ENCODE data around the gene TPPP2.

GRCh38 chr14:21040370-21040925 lies 10.4 kb downstream of the TPPP2 start:
- TF ChIP-seq EZH2 (IDR thresholded peaks at IDR 0.05; ENCODE audit: low read depth, unreplicated experiment) (no peak), CTCF (conservative IDR thresholded peaks at IDR 0.05; ENCODE audit: low read depth in 2 of 2) (no peak), CREB1 (CRISPR knock-in tag; IDR thresholded peaks at IDR 0.05; ENCODE audit: low read depth) (no peak), REST (IDR thresholded peaks at IDR 0.05; ENCODE audit: unreplicated experiment) (no peak), NANOG (IDR thresholded peaks at IDR 0.05; ENCODE audit: borderline replicate concordance) (no peak), ZNF331 (CRISPR knock-in tag; IDR thresholded peaks at IDR 0.05; ENCODE audit: low read depth) (no peak), EZH2phosphoT487 (IDR thresholded peaks at IDR 0.05; ENCODE audit: unreplicated experiment) (no peak), JUNB (IDR thresholded peaks at IDR 0.05; ENCODE audit: unreplicated experiment) (no peak), POLR2AphosphoS5 (IDR thresholded peaks at IDR 0.05; ENCODE audit: low read depth) (no peak), ETS1 (IDR thresholded peaks at IDR 0.05) (no peak), STAT1 (IDR thresholded peaks at IDR 0.05; ENCODE audit: unreplicated experiment) (no peak), ZNF462 (CRISPR knock-in tag; IDR thresholded peaks at IDR 0.05) (no peak), ZNF114 (CRISPR knock-in tag; IDR thresholded peaks at IDR 0.05) (no peak)
